WTC11 (cell line): ENCODE results near the gene TCF7L2. TPM values are rescaled to one million over a fixed set of nuclear protein-coding genes. Genes with fewer than 3 reads are reported as not detected.

Source experiments
- ATAC-seq: fragments of 200-7000 bp; cut with Tn5 transposase; 2 replicates; pipeline ENCODE4 v1.10.0; 2021; ENCODE audit warnings: mild to moderate bottlenecking, moderate library complexity
- CTCF ChIA-PET: fragments of 300-600 bp; sonication (Branson Sonifier 250); formaldehyde crosslinking; loops from one replicate; lab custom pipeline; 2021; ENCODE audit warnings: antibody characterized with exemption; lab: Charles Lee
- POLR2A ChIA-PET: fragments of 350-600 bp; sonication (Branson Sonifier 250); formaldehyde crosslinking; loops from one replicate; lab custom pipeline; 2021; ENCODE audit warnings: antibody characterized with exemption; lab: Charles Lee
- DNase-seq: peaks from one replicate; pipeline ENCODE4 v3.0.0; 2021; ENCODE audit warnings: low spot score
- H3K27ac Mint-ChIP-seq: 2 replicates; pipeline ENCODE4 v1.8.0; 2021; ENCODE audit warnings: mixed read lengths
- H3K27me3 Mint-ChIP-seq: 2 replicates; pipeline ENCODE4 v1.8.0; 2021; ENCODE audit warnings: low read depth, mild to moderate bottlenecking, moderate library complexity, mixed read lengths
- H3K36me3 Mint-ChIP-seq: 2 replicates; pipeline ENCODE4 v1.8.0; 2021; ENCODE audit warnings: mixed read lengths
- H3K4me1 Mint-ChIP-seq: 2 replicates; pipeline ENCODE4 v1.8.0; 2022; ENCODE audit warnings: mixed read lengths
- H3K4me3 Mint-ChIP-seq: 2 replicates; pipeline ENCODE4 v1.8.0; 2021; ENCODE audit warnings: mild to moderate bottlenecking, moderate library complexity, mixed read lengths
- H3K9me3 Mint-ChIP-seq: 2 replicates; pipeline ENCODE4 v1.8.0; 2021; ENCODE audit warnings: mixed read lengths
- ATF1 ChIP-seq: sonication (generic); formaldehyde crosslinking; IDR thresholded peaks from 2 replicates; pipeline ENCODE4 v1.8.1; 2023; ENCODE audit warnings: mild to moderate bottlenecking, moderate library complexity, missing genetic modification reagents
- E2F4 ChIP-seq: sonication (generic); formaldehyde crosslinking; IDR thresholded peaks from 2 replicates; pipeline ENCODE4 v1.8.1; 2022; ENCODE audit warnings: low read depth, mild to moderate bottlenecking, moderate library complexity, missing genetic modification reagents, borderline replicate concordance
- ELF4 ChIP-seq: sonication (generic); formaldehyde crosslinking; IDR thresholded peaks from 2 replicates; pipeline ENCODE4 v1.8.1; 2022; ENCODE audit warnings: low read depth, mild to moderate bottlenecking, moderate library complexity, missing genetic modification reagents
- ESRRA ChIP-seq: sonication (generic); formaldehyde crosslinking; IDR thresholded peaks from 2 replicates; pipeline ENCODE4 v1.8.1; 2022; ENCODE audit warnings: mild to moderate bottlenecking, missing genetic modification reagents, borderline replicate concordance
- FOXJ3 ChIP-seq: sonication (generic); formaldehyde crosslinking; IDR thresholded peaks from 2 replicates; pipeline ENCODE4 v1.9.0; 2021; ENCODE audit warnings: missing genetic modification reagents, mild to moderate bottlenecking, borderline replicate concordance
- IRF2 ChIP-seq: sonication (generic); formaldehyde crosslinking; IDR thresholded peaks from 2 replicates; pipeline ENCODE4 v1.8.0; 2022; ENCODE audit warnings: low read depth, missing genetic modification reagents, borderline replicate concordance
- MAX ChIP-seq: sonication (generic); formaldehyde crosslinking; IDR thresholded peaks from 2 replicates; pipeline ENCODE4 v1.8.0; 2022; ENCODE audit warnings: mild to moderate bottlenecking, missing genetic modification reagents
- NR3C1 ChIP-seq: sonication (generic); formaldehyde crosslinking; conservative IDR thresholded peaks from 2 replicates; pipeline ENCODE4 v1.8.1; 2023; ENCODE audit warnings: low read depth, mild to moderate bottlenecking, missing genetic modification reagents
- PRDM15 ChIP-seq: sonication (generic); formaldehyde crosslinking; IDR thresholded peaks from 2 replicates; pipeline ENCODE4 v1.8.0; 2022; ENCODE audit warnings: missing genetic modification reagents
- SMAD3 ChIP-seq: sonication (generic); formaldehyde crosslinking; IDR thresholded peaks from 2 replicates; pipeline ENCODE4 v1.8.0; 2022; ENCODE audit warnings: missing genetic modification reagents, mild to moderate bottlenecking, borderline replicate concordance
- TEAD1 ChIP-seq: sonication (generic); formaldehyde crosslinking; IDR thresholded peaks from 2 replicates; pipeline ENCODE4 v1.8.0; 2022; ENCODE audit warnings: mild to moderate bottlenecking, missing genetic modification reagents
- TP53 ChIP-seq: sonication (generic); formaldehyde crosslinking; IDR thresholded peaks from 2 replicates; pipeline ENCODE4 v1.8.1; 2023; ENCODE audit warnings: mild to moderate bottlenecking, missing genetic modification reagents
- ZNF263 ChIP-seq: sonication (generic); formaldehyde crosslinking; IDR thresholded peaks from 2 replicates; pipeline ENCODE4 v1.8.1; 2022; ENCODE audit warnings: low read depth, mild to moderate bottlenecking, moderate library complexity, missing genetic modification reagents
- ZNF281 ChIP-seq: sonication (generic); formaldehyde crosslinking; IDR thresholded peaks from 2 replicates; pipeline ENCODE4 v1.8.0; 2023; ENCODE audit warnings: mild to moderate bottlenecking, missing genetic modification reagents
- ZNF317 ChIP-seq: sonication (generic); formaldehyde crosslinking; IDR thresholded peaks from 2 replicates; pipeline ENCODE4 v1.8.1; 2023; ENCODE audit warnings: low read depth, mild to moderate bottlenecking, moderate library complexity, missing genetic modification reagents, borderline replicate concordance
- total RNA-seq: library from RNA; stranded (reverse); gene quantifications from 3 replicates; pipeline ENCODE4 v1.2.3, GENCODE V29; 2021
- TF ChIP-seq, protein P1 (sequence below): fragments of 250-450 bp; sonication (Bioruptor Pico); IDR thresholded peaks from 2 replicates; pipeline ENCODE4 v2.1.2; 2022; ENCODE audit warnings: mild to moderate bottlenecking, moderate library complexity
- TF ChIP-seq, protein P2 (sequence below): fragments of 200-600 bp; IDR thresholded peaks from 2 replicates; pipeline ENCODE4 v1.8.0; 2022; ENCODE audit warnings: antibody characterized with exemption
- TF ChIP-seq, protein P3 (sequence below): fragments of 250-450 bp; sonication (Bioruptor Pico); IDR thresholded peaks from 2 replicates; pipeline ENCODE4 v1.8.0; 2021; ENCODE audit warnings: mild to moderate bottlenecking

Gene TCF7L2
- total RNA-seq, 1 experiment from 2014 or later = 44.5 TPM

DNA sequence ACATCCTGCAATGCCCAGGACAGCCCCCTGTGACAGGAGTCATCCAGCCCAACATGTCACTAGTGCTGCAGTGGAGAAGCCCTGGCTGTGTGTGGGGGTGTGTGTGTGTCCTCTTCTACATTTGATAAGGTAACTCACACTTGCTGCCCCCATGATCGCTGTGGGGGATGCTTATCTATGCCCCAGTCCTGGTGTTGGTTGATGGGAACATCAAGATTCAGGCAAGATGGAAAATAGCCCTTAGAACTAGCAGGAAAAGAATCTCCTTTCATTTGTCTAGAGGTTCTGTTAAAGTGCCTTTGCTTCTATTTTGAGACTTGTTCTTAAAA, 52.4 kb downstream of the TCF7L2 start:
- TF ChIP-seq E2F4 (CRISPR knock-in tag) (no peak), ZNF317 (no peak), ZNF263 (no peak), ATF1 (CRISPR knock-in tag) (no peak)
- H3K4me3 Mint-ChIP-seq = no peak overlapping the region
- H3K27me3 Mint-ChIP-seq = no peaks in the 10 kb centered on the region
- peaks cover 78% of the 10 kb centered on the region for H3K4me1 Mint-ChIP-seq
- POLR2A ChIA-PET = no interaction called here
- DNase-seq (no peak), ATAC-seq (no peak)
- peaks cover 12% of the 10 kb centered on the region for H3K36me3 Mint-ChIP-seq
- no peaks in the 10 kb centered on the region for H3K9me3 Mint-ChIP-seq
- H3K27ac Mint-ChIP-seq = peak overlapping the region; percentile 30; the same call in 1 of the 2 replicates
- CTCF ChIA-PET = no interaction called here

- DNase-seq = no peak
- ATAC-seq = no peak
- no peak overlapping the region for H3K4me3 Mint-ChIP-seq
- H3K27me3 Mint-ChIP-seq = no peaks in the 10 kb centered on the region
- H3K9me3 Mint-ChIP-seq = no peaks in the 10 kb centered on the region
- peaks cover 78% of the 10 kb centered on the region for H3K4me1 Mint-ChIP-seq
- peaks cover 14% of the 10 kb centered on the region for H3K36me3 Mint-ChIP-seq
- no peak for TF ChIP-seq NR3C1
- no peak for TF ChIP-seq TP53 (CRISPR knock-in tag)
- TF ChIP-seq ESRRA (CRISPR knock-in tag) = no peak
- TF ChIP-seq SMAD3 (CRISPR knock-in tag) = no peak
- TF ChIP-seq MAX = no peak
- no peak for TF ChIP-seq IRF2 (CRISPR knock-in tag)
- TF ChIP-seq, protein P1, sequence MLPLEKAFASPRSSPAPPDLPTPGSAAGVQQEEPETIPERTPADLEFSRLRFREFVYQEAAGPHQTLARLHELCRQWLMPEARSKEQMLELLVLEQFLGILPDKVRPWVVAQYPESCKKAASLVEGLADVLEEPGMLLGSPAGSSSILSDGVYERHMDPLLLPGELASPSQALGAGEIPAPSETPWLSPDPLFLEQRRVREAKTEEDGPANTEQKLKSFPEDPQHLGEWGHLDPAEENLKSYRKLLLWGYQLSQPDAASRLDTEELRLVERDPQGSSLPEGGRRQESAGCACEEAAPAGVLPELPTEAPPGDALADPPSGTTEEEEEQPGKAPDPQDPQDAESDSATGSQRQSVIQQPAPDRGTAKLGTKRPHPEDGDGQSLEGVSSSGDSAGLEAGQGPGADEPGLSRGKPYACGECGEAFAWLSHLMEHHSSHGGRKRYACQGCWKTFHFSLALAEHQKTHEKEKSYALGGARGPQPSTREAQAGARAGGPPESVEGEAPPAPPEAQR (CRISPR knock-in tag) = no peak
- TF ChIP-seq ZNF281 (CRISPR knock-in tag) = no peak
- no peak for TF ChIP-seq TEAD1 (CRISPR knock-in tag)
- H3K27ac Mint-ChIP-seq = peak overlapping the region; percentile 42
- POLR2A ChIA-PET = no interaction called here
- CTCF ChIA-PET = no interaction called here
Observed at GRCh38 chr10:113003052-113003451, 53.0 kb downstream of the TCF7L2 start.

DNA sequence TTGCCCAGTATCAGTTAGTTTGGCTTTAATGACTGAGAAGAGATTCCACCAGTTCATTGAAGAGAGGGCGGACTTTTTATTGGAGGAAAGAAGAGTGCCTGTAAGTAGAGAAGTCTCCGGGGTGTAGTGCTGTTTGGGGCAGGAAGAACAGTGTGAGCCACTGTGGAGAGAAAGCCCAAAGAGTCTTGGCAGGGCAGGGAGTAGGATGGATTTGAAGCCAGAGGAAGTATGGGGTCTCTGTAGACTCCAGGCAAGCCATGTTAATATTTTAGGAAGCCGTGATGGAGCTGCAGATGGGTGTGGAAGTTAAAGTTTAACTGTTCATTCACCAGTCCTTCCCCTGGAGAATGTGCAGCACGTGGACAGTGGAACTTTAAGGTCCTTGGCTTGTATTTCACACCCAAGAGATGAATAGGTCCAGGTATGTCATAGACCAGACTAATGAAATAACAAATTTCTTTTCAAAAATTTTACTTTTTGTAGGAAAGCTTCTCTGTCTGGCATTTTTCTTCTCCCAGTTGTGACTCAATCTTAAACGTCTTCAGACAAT, 54.1 kb downstream of the TCF7L2 start:
- POLR2A ChIA-PET = interaction anchor here (0.5 kb wide), 1 partner anchor 17 kb away, joined by 3 read pairs; no protein-coding TSS in a partner anchor
- no peak for ATAC-seq
- DNase-seq = no peak
- Mint-ChIP-seq H3K27me3 (no peaks in the 10 kb centered on the region), H3K27ac (peak overlapping the region; percentile 73), H3K4me1 (peaks cover 75% of the 10 kb centered on the region), H3K36me3 (peaks cover 21% of the 10 kb centered on the region), H3K9me3 (no peaks in the 10 kb centered on the region), H3K4me3 (no peak overlapping the region)
- CTCF ChIA-PET = no interaction called here
- TF ChIP-seq PRDM15 (CRISPR knock-in tag) (no peak), FOXJ3 (CRISPR knock-in tag) (no peak), ELF4 (CRISPR knock-in tag) (no peak)
- TF ChIP-seq, protein P2, sequence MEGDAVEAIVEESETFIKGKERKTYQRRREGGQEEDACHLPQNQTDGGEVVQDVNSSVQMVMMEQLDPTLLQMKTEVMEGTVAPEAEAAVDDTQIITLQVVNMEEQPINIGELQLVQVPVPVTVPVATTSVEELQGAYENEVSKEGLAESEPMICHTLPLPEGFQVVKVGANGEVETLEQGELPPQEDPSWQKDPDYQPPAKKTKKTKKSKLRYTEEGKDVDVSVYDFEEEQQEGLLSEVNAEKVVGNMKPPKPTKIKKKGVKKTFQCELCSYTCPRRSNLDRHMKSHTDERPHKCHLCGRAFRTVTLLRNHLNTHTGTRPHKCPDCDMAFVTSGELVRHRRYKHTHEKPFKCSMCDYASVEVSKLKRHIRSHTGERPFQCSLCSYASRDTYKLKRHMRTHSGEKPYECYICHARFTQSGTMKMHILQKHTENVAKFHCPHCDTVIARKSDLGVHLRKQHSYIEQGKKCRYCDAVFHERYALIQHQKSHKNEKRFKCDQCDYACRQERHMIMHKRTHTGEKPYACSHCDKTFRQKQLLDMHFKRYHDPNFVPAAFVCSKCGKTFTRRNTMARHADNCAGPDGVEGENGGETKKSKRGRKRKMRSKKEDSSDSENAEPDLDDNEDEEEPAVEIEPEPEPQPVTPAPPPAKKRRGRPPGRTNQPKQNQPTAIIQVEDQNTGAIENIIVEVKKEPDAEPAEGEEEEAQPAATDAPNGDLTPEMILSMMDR = no peak
- TF ChIP-seq, protein P3, sequence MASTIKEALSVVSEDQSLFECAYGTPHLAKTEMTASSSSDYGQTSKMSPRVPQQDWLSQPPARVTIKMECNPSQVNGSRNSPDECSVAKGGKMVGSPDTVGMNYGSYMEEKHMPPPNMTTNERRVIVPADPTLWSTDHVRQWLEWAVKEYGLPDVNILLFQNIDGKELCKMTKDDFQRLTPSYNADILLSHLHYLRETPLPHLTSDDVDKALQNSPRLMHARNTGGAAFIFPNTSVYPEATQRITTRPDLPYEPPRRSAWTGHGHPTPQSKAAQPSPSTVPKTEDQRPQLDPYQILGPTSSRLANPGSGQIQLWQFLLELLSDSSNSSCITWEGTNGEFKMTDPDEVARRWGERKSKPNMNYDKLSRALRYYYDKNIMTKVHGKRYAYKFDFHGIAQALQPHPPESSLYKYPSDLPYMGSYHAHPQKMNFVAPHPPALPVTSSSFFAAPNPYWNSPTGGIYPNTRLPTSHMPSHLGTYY (CRISPR knock-in tag) = no peak
